Measurements from ENCODE around the gene PTPRN2. TPM values are rescaled to one million over a fixed set of nuclear protein-coding genes. Genes with fewer than 3 reads are reported as not detected.

The PTPRN2 gene
- total and polyA plus RNA-seq, 8 donors: 4.9 to 136 (median 46.8) TPM

- 69 to 77% (median 71%) methylated on average over 30 to 31 of the region's 31 CpGs for WGBS, 5 donors
These were observed 1091.0 kb downstream of the PTPRN2 start for GRCh38 chr7:157496416-157497275.

DNA sequence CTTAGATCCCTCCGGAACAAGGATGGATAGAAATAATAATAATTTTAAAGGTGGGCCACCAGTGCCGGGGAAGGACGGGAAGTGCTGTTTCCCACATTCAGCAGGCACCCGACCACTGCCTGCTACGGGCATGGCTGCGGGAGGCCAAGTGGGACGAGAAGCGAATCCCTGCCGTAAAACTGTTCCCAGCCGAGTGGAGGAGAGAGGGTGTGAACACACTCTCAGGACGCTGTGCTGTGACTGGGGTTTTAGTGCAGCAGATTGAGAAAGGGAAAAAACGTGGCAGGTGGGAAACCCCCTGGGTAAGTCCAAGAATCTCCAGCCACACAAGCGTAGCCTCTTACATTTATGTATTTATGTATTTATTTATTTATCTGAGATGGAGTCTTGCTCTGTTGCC, 1092.0 kb downstream of the PTPRN2 start:
- Histone ChIP-seq H3K4me1 (no peaks in the 10 kb centered on the region), H3K27me3 (peaks cover 0 to 15% (median 0%) of the 10 kb centered on the region in 3 donors), H3K9me3 (peaks cover 0 to 8% (median 2%) of the 10 kb centered on the region in 4 donors), H3K4me3 (no peak overlapping the region), H3K36me3 (no peaks in the 10 kb centered on the region), H3K27ac (no peak overlapping the region)
- WGBS, 5 donors: 68 to 79% (median 76%) methylated on average over 13 of the region's 13 CpGs
- peak in 1 of 2 donors; percentile 20 for DNase-seq
- intact Hi-C loops (cut with DNase I; ENCODE audit: low total_unique reads): no loop called here
- TF ChIP-seq POLR2AphosphoS5 (IDR thresholded peaks at IDR 0.05) (no peak), POLR2A (IDR thresholded peaks at IDR 0.05) (no peak), CTCF (IDR thresholded peaks at IDR 0.05) (no peak), EP300 (IDR thresholded peaks at IDR 0.05) (no peak)

More at GRCh38 chr7:157496416-157497275, 1091.0 kb downstream of the PTPRN2 start:
- TF ChIP-seq EP300 (IDR thresholded peaks at IDR 0.05) (no peak), CTCF (IDR thresholded peaks at IDR 0.05) (no peak)
- peaks cover 0 to 15% (median 0%) of the 10 kb centered on the region in 3 donors for H3K27me3 ChIP-seq
- no peaks in the 10 kb centered on the region for H3K9me3 ChIP-seq
- intact Hi-C loops (cut with DNase I; ENCODE audit: low total_unique reads): no loop called here
- no peaks in the 10 kb centered on the region for H3K4me1 ChIP-seq
- no peak overlapping the region for H3K27ac ChIP-seq
- H3K4me3 ChIP-seq: no peak overlapping the region
- H3K36me3 ChIP-seq: no peaks in the 10 kb centered on the region
- peak in 1 of 2 donors; percentile 17 for DNase-seq

DNA sequence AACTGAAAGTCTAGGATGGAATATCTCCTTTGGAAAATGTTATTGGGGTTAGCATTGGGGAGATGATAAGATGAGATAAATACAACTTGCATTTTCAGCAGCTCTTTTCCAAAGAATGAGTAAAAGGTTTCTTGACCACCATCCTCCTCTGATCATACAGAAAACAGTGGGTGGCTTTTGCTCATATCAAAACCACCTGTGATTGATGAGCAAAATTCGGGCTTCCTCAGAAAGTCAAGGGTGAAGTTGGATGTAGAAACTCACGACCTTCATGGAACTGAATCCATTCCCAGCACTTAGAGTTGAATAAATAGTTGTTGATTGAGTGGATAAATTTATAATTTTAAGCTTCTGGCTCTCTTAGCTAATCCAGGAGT, 1092.5 kb downstream of the PTPRN2 start:
- Histone ChIP-seq H3K36me3 (no peaks in the 10 kb centered on the region), H3K4me3 (no peak overlapping the region), H3K9me3 (peaks cover 0 to 8% (median 2%) of the 10 kb centered on the region in 4 donors), H3K27ac (no peak overlapping the region), H3K4me1 (no peaks in the 10 kb centered on the region), H3K27me3 (peaks cover 0 to 15% (median 0%) of the 10 kb centered on the region in 3 donors)
- intact Hi-C loops (cut with DNase I; ENCODE audit: low total_unique reads): no loop called here
- no peak for TF ChIP-seq POLR2A (IDR thresholded peaks at IDR 0.05)
- TF ChIP-seq EP300 (IDR thresholded peaks at IDR 0.05): no peak
- no peak for TF ChIP-seq CTCF (IDR thresholded peaks at IDR 0.05)
- TF ChIP-seq POLR2AphosphoS5 (IDR thresholded peaks at IDR 0.05): no peak
- no peak for DNase-seq
- WGBS, 5 donors: 18 to 43% (median 37%) methylated on average over 2 of the region's 2 CpGs

- Histone ChIP-seq H3K27me3 (peaks cover 0 to 15% (median 0%) of the 10 kb centered on the region in 3 donors), H3K9me3 (peaks cover 0 to 8% (median 2%) of the 10 kb centered on the region in 4 donors), H3K27ac (no peak overlapping the region), H3K36me3 (no peaks in the 10 kb centered on the region), H3K4me3 (no peak overlapping the region), H3K4me1 (no peaks in the 10 kb centered on the region)
- intact Hi-C loops (cut with DNase I; ENCODE audit: low total_unique reads): no loop called here
- DNase-seq: peak in 1 of 2 donors; percentile 20
- 65 to 73% (median 69%) methylated on average over 12 of the region's 12 CpGs for whole genome bisulfite sequencing, 5 donors
- TF ChIP-seq POLR2A (IDR thresholded peaks at IDR 0.05) (no peak), CTCF (IDR thresholded peaks at IDR 0.05) (no peak), EP300 (IDR thresholded peaks at IDR 0.05) (no peak), POLR2AphosphoS5 (IDR thresholded peaks at IDR 0.05) (no peak)
These were observed 1093.0 kb downstream of the PTPRN2 start for GRCh38 chr7:157494506-157495176.
